MM.1S (cell line): Measurements from ENCODE around the gene GUCA2B.

Experiments
- CTCF ChIP-seq: fragments of 300-600 bp; sonication (generic); IDR thresholded peaks from 2 replicates; pipeline ENCODE4 v1.5.1; 2016; ENCODE audit warnings: antibody characterized with exemption, low read length, mixed read lengths
- EZH2 ChIP-seq: fragments of 300-600 bp; sonication (generic); optimal IDR thresholded peaks from 2 replicates; pipeline ENCODE3; 2017; ENCODE audit warnings: low read depth, mild to moderate bottlenecking, antibody characterized with exemption, low read length, mixed read lengths
- EZH2phosphoT487 ChIP-seq: fragments of 300-600 bp; sonication (generic); IDR thresholded peaks from 2 replicates; pipeline ENCODE4 v1.6.1; 2018; ENCODE audit warnings: antibody characterized with exemption, low read length

- no peak for TF ChIP-seq EZH2phosphoT487
- TF ChIP-seq CTCF: no peak
- no peak for TF ChIP-seq EZH2
These were observed 7.9 kb upstream of the GUCA2B start for GRCh38 chr1:42145389-42145716.
